GM12878 (cell line): Measurements from ENCODE around the gene DIS3L.

Experiments
- BHLHE40 ChIP-seq, 2 experiments: fragments of 450-650 bp in 1 of 2; IDR thresholded peaks; 2 replicates each; pipeline ENCODE4 v1.6.1; 2011 to 2017; ENCODE audit warnings: low read depth in 2 of 2, borderline replicate concordance in 1 of 2, improper control_type of control experiment in 1 of 2, low read length in 1 of 2, mild to moderate bottlenecking in 1 of 2
- HCFC1 ChIP-seq: fragments of 150-350 bp; IDR thresholded peaks from 2 replicates; pipeline ENCODE4 v1.6.1; 2014; ENCODE audit warnings: low read length
- NBN ChIP-seq: fragments of 450-650 bp; IDR thresholded peaks from 2 replicates; pipeline ENCODE4 v1.6.1; 2016
- POLR2AphosphoS5 ChIP-seq: IDR thresholded peaks from 2 replicates; pipeline ENCODE4 v1.6.1; 2011; ENCODE audit warnings: mild to moderate bottlenecking, low read length, inconsistent platforms
- YY1 ChIP-seq: IDR thresholded peaks from 2 replicates; pipeline ENCODE4 v1.6.1; 2011; ENCODE audit warnings: low read depth, mild to moderate bottlenecking, low read length
- ZNF24 ChIP-seq: fragments of 450-650 bp; IDR thresholded peaks from 2 replicates; pipeline ENCODE4 v1.6.1; 2017; ENCODE audit warnings: antibody characterized with exemption, mild to moderate bottlenecking
- ZNF592 ChIP-seq: fragments of 450-650 bp; IDR thresholded peaks from 2 replicates; pipeline ENCODE4 v1.6.1; 2017; ENCODE audit warnings: mild to moderate bottlenecking, moderate library complexity

DNA sequence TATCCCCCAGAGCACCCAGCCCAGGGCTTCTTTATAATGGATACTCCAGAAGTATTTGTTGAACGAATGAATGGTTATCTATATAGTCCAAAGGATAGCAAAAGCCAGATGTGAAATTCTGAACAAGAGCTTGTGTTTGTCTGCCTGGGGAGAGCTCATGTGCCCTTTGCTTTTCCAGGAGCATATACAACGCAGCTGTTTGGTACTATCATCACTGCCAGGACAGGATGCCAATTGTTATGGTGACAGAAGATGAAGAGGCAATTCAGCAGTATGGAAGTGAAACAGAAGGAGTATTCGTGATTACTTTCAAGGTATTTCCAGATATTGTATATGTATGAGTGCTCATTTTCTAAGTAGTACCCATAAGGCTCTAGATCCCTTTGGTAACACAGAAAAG is 15.2 kb downstream of the DIS3L start:
- TF ChIP-seq BHLHE40 (IDR thresholded peaks at IDR 0.05; ENCODE audit: borderline replicate concordance in 1 of 2, low read depth in 2 of 2, low read length in 1 of 2) (no peak), NBN (no peak), YY1 (no peak), HCFC1 (no peak), ZNF24 (no peak), ZNF592 (no peak), POLR2AphosphoS5 (no peak)
